Measurements from ENCODE around the gene RFX6. TPM values are rescaled to one million over a fixed set of nuclear protein-coding genes. Genes with fewer than 3 reads are reported as not detected.

Gene RFX6
- total RNA-seq, 1 experiment from 2014 or later = not detected

DNA sequence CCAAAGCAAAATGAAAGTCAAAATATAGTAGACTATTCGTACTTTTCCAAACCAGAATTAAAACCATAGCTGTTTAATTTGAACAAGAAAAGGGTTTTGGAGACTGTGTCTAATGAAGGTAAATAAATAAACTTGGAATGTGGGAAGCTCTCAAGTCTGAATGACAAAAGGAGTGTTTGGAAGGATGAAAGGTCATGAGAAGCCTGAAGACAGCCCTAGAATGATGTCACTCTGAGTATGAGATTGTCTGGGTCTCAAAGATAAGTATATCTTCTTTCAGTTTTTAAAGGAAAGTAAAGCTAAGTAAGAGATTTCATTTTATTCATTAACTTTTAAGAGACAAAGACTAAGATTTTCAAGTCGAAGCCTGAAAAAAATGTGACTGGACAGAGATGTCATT is 72.9 kb downstream of the RFX6 start:
- no peaks in the 10 kb centered on the region for H3K9me3 Mint-ChIP-seq
- H3K36me3 Mint-ChIP-seq (ENCODE audit: insufficient read depth in 1 of 3, low read depth in 3 of 3) = no peaks in the 10 kb centered on the region
- Histone ChIP-seq H2BK5ac (ENCODE audit: insufficient read length, low read length) (no peak overlapping the region), H3K23ac (ENCODE audit: insufficient read length, low read depth, low read length) (no peak overlapping the region), H3K4ac (ENCODE audit: low read depth, low read length) (no peak overlapping the region), H3K9ac (ENCODE audit: extremely low read depth, insufficient read length, low read length) (no peak overlapping the region), H3K18ac (ENCODE audit: insufficient read length, low read depth, low read length) (no peak overlapping the region), H4K5ac (ENCODE audit: insufficient read length, low read depth, low read length) (no peak overlapping the region), H2BK20ac (ENCODE audit: low read depth, low read length, poor library complexity, severe bottlenecking) (no peak overlapping the region), H3K14ac (ENCODE audit: insufficient read depth, low read length) (no peak overlapping the region), H4K91ac (ENCODE audit: insufficient read length, low read depth, low read length) (no peak overlapping the region), H3K79me1 (ENCODE audit: insufficient read depth, low read depth, low read length, poor library complexity, severe bottlenecking) (no peaks in the 10 kb centered on the region), H3K4me1 (ENCODE audit: insufficient read depth, low read length) (no peaks in the 10 kb centered on the region), H2BK120ac (ENCODE audit: low read depth, low read length, poor library complexity, severe bottlenecking) (no peak overlapping the region), H2AK5ac (ENCODE audit: insufficient read length, low read length) (no peak overlapping the region), H3K56ac (ENCODE audit: insufficient read length, low read depth, low read length) (no peak overlapping the region), H3K79me2 (ENCODE audit: insufficient read depth, low read length) (no peaks in the 10 kb centered on the region), H2AFZ (ENCODE audit: low read length) (no peak overlapping the region), H3K9me3 (ENCODE audit: control insufficient read depth, low read depth, low read length) (no peaks in the 10 kb centered on the region), H4K20me1 (ENCODE audit: control insufficient read depth, insufficient read depth, insufficient read length) (no peaks in the 10 kb centered on the region), H2BK15ac (ENCODE audit: low read depth, low read length) (no peak overlapping the region), H4K8ac (replicated peaks; ENCODE audit: insufficient read length, low read depth, low read length) (no peak overlapping the region), H3K23me2 (ENCODE audit: insufficient read length, low read depth, low read length, poor library complexity, severe bottlenecking) (no peaks in the 10 kb centered on the region), H3K27ac (ENCODE audit: insufficient read length, low read depth, low read length) (no peak overlapping the region), H3K4me2 (ENCODE audit: insufficient read depth, insufficient read length, low read length) (no peak overlapping the region), H3K27me3 (ENCODE audit: insufficient read depth, low read length) (no peaks in the 10 kb centered on the region), H2BK12ac (ENCODE audit: insufficient read length, low read depth, low read length) (no peak overlapping the region), H3T11ph (ENCODE audit: low read length) (no peak overlapping the region)
- peaks cover 8 to 10% of the 10 kb centered on the region in 2 experiments for H3K4me1 Mint-ChIP-seq
- no peak for DNase-seq
- WGBS (ENCODE audit: extremely low coverage, insufficient read length, low lambda C conversion rate) = no CpG with 5 or more reads among the region's 2 CpGs
- TF ChIP-seq, protein P1, sequence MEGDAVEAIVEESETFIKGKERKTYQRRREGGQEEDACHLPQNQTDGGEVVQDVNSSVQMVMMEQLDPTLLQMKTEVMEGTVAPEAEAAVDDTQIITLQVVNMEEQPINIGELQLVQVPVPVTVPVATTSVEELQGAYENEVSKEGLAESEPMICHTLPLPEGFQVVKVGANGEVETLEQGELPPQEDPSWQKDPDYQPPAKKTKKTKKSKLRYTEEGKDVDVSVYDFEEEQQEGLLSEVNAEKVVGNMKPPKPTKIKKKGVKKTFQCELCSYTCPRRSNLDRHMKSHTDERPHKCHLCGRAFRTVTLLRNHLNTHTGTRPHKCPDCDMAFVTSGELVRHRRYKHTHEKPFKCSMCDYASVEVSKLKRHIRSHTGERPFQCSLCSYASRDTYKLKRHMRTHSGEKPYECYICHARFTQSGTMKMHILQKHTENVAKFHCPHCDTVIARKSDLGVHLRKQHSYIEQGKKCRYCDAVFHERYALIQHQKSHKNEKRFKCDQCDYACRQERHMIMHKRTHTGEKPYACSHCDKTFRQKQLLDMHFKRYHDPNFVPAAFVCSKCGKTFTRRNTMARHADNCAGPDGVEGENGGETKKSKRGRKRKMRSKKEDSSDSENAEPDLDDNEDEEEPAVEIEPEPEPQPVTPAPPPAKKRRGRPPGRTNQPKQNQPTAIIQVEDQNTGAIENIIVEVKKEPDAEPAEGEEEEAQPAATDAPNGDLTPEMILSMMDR (conservative IDR thresholded peaks at IDR 0.05) = no peak
- H3K4me3 Mint-ChIP-seq = no peak overlapping the region
- H3K27ac Mint-ChIP-seq = no peak overlapping the region
- H3K27me3 Mint-ChIP-seq (ENCODE audit: low read depth) = no peaks in the 10 kb centered on the region

Measured in H9 (cell line).